ENCODE measurements around the gene RTN4.
"Not testable (repeated sequence)": the region's sequence is repeated elsewhere in the genome, so short reads cannot be mapped to it uniquely, and the experiment has no call there.

The RTN4 gene

DNA sequence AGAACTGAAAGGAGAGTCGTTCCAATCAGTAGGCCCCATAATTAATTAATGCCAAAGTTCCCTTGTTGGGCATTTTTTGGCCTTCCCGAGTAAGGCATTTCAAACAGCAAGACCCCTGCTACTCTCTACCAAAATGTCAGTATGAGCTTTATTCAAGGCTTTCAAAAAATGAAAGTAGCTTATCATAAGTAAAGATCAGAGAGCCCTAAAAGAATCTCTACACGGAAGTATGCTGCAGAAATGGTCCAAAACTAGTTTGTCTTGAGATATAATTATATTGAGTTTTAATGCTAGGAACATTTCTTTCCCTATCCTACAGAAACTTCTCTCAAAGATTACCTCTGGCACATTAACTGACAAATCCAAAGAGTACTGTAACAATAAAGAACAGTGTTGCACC lies 43.9 kb downstream of the RTN4 start:
- DNase-seq (ENCODE audit: low read depth) = no peak

DNA sequence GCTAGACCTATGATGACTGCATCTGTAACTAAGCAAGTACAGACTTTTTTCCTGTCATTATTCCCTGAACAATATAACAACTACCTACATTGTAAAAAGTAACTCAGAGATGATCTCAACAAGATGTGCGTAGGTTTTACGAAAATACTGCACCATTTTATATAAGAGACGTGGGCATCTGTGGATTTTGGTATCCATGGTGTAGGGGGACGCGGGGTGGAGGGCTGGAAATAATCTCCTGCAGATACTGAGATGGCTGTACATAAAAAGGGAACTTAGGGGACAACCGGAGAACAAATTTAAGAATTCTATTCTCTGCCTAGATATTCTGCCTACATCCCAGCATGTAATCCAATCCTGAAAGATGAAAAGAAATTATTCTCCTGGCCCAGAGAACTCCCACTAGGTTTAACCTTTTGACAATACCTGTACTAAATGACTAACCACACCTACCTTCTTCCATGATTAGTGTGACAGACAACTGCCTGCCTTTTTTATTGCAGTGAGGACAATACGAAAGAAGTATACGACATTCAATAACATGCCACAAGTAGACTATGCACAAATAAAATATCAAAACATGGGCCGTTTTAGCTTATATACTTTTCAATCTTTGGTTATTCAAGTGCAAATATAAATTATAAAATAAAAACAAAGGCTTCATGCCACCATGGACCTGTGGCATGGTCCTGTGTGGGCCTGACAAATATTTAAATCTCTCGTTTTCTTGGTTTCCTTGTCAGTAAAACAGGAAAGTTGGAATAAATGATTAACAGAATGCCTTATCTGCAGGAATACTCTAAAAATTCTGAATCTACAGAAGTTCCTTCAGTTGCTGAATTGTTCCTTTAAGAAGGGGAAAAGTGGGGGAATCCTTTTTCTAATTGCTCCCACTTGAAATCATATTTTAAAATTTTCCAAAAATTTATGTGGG lies 46.3 kb downstream of the RTN4 start:
- DNase-seq (ENCODE audit: low read depth) = no peak

DNA sequence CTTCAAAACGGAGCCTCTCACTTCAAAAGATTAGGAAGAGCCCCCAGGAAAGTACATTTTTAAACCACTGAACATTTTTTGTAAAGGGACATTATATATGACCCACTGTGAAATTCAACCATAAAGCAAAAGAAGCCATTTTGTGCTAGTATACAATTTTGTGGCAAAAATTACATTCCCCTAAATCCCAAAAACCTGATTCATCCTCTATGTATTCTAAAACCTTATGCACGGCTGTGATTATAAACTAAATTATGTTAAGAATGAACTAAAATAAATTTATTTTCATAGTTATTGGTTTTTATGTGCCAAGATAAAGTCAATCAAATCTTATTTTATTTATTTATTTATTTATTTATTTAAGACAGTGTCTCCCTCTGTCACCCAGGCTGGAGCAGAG lies 48.5 kb downstream of the RTN4 start:
- no peak for DNase-seq (ENCODE audit: low read depth)

DNA sequence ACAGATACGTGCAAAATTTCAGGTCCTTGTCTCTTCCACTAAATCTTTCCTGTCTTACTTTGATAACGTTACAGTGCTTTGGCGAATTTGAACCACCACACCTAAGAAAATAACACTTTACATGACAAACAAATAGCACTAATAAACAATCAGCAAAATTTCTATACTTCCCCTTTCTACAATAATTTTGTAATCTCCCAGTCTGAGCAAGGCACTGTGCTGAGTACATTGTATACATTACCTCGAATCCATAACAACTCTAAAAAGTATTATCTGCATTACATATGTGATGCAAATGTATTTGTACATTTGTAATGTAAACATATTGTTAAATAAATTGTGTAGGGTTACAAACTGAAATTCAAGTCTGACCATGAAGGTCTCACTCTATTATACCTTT lies 49.9 kb downstream of the RTN4 start:
- DNase-seq (ENCODE audit: low read depth) = no peak

DNA sequence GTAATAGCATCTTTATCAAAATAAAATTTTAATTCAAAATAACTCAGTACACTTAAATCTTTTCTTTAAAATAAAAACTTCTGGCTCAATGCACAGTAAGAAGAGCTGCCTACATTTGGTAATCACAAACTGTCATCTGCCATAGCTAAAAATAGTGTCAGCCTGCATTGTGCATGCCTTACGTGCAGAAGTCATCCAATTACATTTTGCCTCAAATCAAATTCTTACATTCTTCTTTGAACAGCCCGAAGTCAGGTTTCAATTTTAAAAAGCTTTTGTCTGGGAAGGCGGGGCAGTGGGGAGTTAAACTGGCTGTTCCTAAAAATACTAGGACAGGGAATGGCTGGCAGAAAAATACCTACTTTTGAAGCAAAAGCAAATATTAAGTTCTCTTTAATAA lies 51.1 kb downstream of the RTN4 start:
- no peak for DNase-seq (ENCODE audit: low read depth)

DNA sequence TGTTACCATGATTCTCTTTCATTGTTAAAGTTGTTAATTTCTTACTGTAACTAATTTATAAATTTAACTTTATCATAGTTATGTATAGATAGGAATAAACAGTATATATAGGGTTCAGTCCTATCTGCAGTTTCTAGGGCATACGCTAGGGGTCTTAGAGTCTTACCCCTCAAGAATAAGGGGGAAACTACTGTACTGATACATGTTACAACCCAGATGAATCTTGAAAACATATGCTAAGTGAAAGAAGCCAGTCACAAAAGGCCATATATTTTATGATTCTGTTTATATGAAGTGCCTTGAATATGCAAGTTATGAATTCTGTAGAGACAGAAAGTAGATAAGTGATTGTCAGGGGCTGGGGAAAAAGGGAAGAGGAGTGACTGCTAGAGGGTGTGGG lies 52.4 kb downstream of the RTN4 start:
- no peak for DNase-seq (ENCODE audit: low read depth)

DNA sequence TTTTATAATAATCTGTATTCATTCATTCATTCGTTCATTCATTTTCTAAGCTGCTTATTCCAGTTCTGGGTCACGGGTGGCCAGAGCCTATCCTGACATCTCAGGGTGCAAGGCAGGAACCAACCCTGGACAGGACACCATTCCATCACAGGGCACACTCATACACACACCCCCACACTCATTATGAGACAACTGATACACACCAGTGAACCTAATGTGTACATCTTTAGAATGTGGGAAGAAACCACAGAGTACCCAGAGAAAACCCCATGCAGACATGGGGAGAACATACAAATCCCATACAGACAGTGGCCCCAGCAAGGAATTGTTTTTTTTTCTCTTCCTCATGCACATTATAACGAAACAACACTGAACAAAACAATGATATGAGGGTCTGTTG lies 54.7 kb downstream of the RTN4 start:
- no peak for DNase-seq (ENCODE audit: low read depth)

DNA sequence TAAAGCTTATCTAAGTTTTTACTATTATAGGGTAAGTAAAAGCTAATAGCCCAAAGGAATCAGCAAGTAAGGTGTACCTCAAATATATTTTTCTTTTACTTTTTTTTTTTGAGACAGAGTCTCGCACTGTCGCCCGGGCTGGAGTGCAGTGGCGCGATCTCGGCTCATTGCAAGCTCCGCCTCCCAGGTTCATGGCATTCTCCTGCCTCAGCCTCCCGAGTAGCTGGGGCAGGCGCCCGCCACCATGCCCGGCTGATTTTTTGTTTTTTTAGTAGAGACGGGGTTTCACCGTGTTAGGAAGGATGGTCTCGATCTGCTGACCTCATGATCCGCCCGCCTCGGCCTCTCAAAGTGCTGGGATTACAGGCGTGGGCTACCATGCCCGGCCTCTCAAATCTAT lies 59.6 kb downstream of the RTN4 start:
- not testable (repeated sequence) for DNase-seq (ENCODE audit: low read depth)

DNA sequence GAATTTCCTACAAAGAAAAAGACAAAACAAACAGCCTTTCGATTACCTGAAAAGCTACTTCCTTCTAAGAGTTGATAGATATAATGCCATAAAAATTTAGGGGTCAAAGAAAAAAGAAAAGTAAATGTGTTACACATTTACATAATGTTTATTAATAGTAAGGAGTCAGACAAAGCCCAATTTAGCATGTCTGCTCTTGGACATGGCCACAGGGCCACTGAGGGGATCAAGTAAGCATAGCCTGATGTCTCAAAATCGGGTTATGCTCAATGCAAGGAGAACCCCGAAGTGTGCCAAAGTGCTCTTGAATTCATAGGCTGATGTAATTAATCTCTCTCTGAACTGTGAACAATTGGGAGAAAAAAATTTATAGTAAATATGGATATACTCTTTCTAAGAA lies 61.6 kb downstream of the RTN4 start:
- no peak for DNase-seq (ENCODE audit: low read depth)

DNA sequence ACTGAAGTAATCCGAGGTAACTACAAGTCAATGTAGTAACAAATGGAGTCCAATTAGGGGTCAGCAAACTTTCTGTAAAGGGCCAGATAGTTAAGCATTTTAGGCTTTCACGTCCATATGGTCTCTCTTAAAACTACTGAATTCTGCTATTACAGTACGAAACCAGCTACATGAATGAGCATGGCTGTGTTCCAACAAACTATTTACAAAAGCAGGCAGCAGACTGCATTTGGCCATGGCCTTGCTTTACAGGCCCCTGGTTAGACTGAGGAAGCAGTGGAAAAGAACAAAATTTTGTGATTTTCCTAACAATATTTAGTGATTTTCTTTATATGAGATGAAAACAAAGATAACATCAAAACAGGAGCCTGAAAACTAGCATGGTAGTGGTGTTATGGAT lies 64.0 kb downstream of the RTN4 start:
- no peak for DNase-seq (ENCODE audit: low read depth)

DNA sequence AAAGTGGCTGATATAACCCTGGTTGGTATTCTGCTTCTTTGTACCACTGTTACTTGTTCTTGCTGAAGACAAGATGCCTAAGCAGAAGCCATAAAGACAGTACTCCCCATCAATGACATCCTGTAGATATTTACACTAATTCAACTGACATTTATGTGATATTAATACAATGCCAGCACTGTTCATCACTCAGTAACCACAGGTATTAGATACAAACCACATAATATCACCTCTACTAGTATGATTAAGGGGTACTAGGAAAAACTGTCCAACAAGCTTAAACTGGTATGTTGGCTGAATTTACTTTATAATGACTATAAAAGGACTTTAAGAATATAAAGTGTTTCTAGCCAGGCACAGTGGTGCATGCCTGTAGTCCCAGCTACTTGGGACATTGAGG lies 65.8 kb downstream of the RTN4 start:
- no peak for DNase-seq (ENCODE audit: low read depth)

DNA sequence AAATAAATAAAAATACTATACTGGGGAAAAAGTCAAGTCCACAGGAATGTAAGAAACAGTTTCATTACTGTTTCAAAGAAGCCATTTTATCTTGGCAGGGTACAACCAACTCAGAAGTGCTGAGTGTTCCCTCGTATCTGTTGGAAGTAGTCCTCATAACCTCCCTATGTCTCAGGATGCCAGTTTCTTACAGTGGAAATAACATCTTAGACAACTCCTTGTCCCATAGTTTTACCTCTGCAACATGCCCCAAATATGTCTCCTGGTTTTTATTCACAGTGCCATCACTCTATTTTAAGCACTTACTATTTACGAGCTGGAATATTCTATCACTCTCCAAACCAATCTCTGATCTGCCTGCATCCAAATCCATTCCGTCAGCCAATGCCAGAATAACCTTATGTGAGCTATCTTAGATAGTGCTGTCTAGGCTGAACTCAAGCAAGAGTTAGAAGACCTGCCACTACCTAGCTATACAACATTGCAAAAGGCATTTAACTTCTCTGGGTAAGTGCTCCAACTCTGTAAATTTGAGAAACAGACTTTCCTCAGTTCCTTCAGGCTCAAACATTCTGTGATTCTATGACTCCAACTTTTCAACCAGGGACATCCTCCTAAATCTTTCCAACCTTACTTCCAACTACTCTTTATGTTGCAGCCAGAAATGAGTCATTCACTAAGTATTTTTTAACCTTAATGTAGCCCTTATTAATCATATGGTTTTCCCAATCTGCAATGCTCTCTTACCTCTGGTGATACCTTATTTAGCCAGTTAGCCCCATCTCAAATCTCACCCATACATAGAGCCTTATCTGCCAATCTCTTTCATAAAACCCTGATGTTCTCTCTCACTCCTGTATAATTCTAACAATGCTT lies 66.7 kb downstream of the RTN4 start:
- no peak for DNase-seq (ENCODE audit: low read depth)

DNA sequence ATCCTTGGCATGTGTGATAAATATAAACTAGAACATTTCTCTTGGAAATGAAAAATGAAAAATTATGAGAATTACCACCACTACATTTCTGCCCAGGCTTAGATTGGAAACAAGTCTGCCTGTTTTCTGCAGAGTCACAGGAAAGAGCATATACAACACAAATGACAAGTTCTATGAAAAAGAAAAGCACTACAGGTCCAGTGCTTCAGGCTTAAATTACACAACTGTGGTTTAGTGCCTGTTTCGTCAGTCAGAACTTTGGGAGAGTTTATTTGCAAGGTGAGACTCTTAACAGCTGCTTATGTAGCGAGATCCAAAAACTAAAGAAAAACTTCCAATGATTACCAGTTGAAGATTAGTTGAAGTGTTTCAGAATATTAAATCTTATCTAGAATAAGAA lies 68.9 kb downstream of the RTN4 start:
- no peak for DNase-seq (ENCODE audit: low read depth)

DNA sequence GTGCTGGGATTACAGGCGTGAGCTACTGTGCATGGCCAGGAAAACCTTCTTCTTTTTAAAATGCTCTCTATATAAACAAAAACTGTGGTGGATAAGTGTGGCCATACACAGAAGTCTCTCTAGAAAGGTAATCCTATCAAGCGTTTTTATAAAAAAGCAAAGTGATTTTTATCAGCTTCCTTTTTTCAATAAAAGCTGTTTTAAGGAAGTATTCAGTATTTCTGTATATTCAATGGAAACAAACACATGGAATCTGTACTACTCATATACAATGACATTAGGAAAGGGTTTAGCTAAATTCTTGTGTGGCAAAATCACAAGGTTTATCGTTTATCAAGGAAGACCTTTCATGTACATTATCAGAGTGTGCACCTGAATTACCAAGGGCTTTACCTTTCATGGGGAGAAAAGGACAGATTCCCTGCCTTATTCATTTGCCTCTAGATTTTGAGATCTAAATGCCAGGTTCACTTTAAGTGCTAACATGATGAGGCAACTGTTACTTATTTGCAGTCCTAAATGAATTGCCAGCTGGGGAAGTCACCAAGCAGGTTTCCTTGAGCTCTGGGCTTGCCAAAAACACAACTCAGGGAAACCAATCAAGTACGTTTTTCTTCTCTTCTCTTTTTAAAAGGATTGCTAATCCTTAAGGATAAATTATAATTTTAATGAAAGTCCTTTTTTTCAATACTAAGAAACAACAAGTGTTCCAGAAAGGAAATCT lies 70.8 kb downstream of the RTN4 start:
- DNase-seq (ENCODE audit: low read depth) = no peak

DNA sequence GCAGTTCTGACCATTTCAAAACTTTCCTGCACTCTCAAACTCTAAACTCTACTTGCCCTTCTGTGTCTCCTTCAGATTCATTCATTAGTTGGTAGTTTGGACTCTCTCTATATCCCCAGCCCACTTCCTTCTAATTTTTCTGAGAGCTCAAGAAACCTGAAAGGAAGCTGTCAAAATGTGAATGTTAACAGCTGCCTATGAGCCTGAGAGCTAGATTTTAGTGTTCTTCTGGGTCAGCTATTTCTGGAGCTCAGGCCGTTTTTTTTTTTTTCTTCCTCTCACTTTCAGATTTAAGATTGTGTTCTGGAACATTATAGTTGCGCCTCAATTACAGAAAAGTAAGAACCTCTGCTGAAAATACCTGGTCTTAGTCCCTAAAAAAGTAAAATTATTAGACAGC lies 73.1 kb downstream of the RTN4 start:
- no peak for DNase-seq (ENCODE audit: low read depth)

DNA sequence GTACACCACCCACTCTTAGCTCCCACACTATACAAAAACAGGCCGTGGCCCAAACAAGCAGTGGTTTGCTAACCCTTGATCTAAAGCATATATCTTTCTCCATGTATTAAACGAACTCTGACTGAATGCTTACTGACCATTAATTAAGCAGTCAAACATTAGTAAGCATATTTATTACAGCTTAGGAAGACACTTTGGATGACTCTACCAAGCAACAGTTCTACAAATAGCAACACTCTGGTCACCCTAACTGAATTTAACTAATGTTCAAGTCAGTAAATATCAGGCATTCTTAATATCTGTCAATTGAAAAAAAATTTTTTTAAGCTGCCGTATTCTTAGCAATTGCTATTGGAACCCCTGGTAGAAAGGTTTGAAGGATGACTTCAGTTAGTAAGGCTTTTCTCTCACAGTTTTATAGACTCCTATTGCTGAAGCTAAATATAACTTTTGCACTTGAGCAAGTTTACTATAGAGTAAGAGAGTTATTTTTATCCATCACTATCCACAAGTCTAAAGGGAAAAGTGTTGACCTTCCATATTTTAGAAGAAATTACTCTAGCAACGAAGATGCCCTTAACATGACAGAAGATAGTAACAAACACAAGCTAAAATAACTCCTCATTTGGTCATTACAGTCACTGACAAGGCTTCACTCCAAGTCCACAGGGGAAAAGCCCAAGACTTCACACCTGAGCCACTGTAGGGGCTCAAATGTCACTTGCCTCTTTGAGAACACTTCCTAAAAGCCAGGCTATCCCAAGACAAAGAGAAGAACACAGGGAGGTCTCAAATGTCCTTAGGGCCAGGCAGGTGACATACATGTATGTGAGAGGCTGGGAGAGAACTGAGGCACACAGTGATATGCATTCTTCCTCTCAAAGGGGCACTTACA lies 74.4 kb downstream of the RTN4 start:
- DNase-seq (ENCODE audit: low read depth) = no peak

DNA sequence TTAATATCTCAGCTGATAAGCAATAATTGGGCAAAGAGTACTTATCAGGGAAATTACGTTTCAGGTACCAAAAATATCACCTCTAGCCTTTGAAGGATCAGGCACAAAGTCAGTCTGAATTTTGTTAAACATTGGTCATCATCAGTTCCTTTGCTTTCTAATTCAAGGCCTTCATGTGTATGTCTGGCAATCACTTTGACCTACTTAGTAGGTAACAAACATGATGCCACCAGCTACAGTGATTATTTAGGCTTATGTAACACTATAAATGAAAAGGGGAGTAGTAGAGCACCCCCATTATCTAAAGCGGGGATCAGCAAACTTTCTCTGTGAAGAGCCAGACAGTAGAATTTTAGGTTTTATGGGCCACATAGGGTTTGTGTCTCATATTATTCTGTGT lies 75.1 kb downstream of the RTN4 start:
- no peak for DNase-seq (ENCODE audit: low read depth)

DNA sequence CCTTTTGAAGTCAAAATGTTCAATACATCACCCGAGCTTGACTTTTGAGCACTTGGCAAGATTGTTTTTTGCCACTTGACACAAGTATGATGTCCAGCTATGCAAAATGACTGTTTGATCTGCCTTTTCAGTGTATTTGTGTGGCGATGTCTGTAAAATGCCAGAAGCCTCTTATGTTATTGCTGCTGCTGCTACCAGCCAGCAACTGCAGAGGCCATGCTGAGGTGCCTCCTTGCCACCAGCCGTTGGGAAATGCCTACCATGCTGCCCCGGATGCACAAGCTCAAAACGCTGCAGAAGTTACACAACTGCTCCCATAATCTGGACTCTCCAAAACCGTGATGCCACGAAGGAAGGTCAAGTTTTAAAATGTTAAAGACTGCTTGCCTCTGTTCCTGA lies 80.3 kb downstream of the RTN4 start:
- no peak for DNase-seq (ENCODE audit: low read depth)

DNA sequence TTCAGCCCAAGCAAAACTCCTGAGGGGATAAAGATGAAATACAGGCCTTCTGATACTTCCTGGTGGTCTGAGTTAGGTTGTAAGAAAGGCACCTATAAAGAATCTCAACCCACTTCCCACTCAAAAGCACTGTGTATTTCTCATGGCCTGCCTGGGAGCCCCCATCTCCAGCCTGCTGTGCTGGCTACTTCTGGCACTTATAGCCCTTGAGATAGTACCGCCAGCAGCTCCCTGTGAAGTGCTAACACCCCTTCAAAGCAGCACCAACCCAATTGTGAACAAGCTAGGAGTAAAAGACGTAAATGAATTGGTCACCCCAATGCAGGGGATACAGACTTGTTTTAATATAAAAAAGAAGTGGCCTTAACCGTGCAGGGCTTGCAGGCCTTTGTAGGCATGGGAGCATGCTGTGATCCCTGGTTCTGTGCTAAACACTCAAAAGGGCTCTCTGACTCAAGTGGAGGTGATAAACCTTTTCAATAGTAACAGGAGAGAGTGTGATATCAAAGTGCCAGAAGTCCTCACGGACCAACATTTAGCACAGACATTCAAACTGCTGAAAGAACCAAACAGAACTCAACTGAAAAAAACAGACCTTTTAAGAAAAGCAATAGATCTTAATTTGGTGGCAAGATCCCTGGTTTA lies 80.8 kb downstream of the RTN4 start:
- DNase-seq (ENCODE audit: low read depth) = no peak

DNA sequence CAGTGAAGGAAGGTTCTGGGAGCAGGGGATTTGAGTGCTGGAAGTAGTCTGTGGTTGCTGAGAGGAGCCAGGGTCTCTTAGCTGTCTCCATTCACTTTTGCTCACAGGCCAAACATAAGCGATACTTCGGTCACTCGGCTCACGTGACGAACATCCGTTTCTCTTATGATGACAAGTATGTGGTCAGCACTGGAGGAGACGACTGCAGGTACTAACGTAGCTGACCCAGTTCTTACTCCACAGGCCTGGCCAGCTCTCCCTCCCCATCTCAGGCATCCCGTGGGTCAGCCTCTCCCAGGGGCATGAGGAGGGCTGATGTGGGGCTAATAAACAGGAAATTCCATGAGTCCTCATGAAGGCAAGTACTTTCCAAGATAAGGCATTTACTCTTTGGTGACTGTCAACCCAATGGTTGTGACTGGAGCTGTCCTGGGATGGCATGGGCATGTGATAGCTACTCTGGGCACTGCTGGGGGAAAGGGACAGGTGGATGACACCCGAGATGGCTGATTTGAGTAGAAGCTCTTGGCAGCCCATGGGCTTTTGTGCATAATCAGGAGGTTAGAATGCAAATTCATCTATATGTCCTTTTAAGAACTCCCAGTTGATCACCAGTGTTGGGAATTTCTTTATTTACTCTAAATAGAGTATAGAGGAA lies 81.6 kb downstream of the RTN4 start:
- no peak for DNase-seq (ENCODE audit: low read depth)
